ENCODE measurements around the gene NSD2. TPM values are rescaled to one million over a fixed set of nuclear protein-coding genes. Genes with fewer than 3 reads are reported as not detected.
"Not testable (repeated sequence)": the region's sequence is repeated elsewhere in the genome, so short reads cannot be mapped to it uniquely, and the experiment has no call there.

Gene NSD2
- total and polyA plus RNA-seq, 2 donors (not counting 1 experiment from before 2014, with no cell fraction given): 14.2 to 64.8 TPM

GRCh38 chr4:2015008-2015407, 143.8 kb downstream of the NSD2 start:
- no peak overlapping the region for H2AFZ ChIP-seq (ENCODE audit: insufficient read depth, low read depth, low read length, poor library complexity, severe bottlenecking)
- 90% methylated on average over 3 of the region's 4 CpGs for WGBS (ENCODE audit: insufficient coverage)
- peaks cover 0 to 7% (median 6%) of the 10 kb centered on the region in 4 experiments for H3K27me3 ChIP-seq (replicated peaks in 1 of 4; ENCODE audit: control extremely low read depth in 1 of 4, control insufficient read depth in 3 of 4, insufficient read depth in 4 of 4, low read length in 3 of 4)
- no peaks in the 10 kb centered on the region for H3K36me3 ChIP-seq (replicated peaks in 1 of 2; ENCODE audit: control extremely low read depth in 1 of 2, control insufficient read depth in 1 of 2, extremely low read depth in 1 of 2, insufficient read depth in 2 of 2, low read length in 1 of 2)
- no peak for ATAC-seq (ENCODE audit: low read depth)
- no peak overlapping the region for H3K4me2 ChIP-seq (replicated peaks; ENCODE audit: low read depth, low read length, poor library complexity, severe bottlenecking)
- ChIA-PET CTCF (no interaction called here), POLR2A (no interaction called here)
- no peak overlapping the region for H3K4me3 ChIP-seq (ENCODE audit: control extremely low read depth in 1 of 5, extremely low read depth in 1 of 5, insufficient read depth in 1 of 5, low read depth in 2 of 5, low read length in 4 of 5)
- H3K79me2 ChIP-seq (ENCODE audit: control insufficient read depth, insufficient read depth, low read length): no peaks in the 10 kb centered on the region
- H3K4me3 Mint-ChIP-seq: no peak overlapping the region
- H3K4me1 ChIP-seq (ENCODE audit: control insufficient read depth in 2 of 2, insufficient read depth in 2 of 2, low read length in 2 of 2): peaks cover 0 to 3% of the 10 kb centered on the region in 2 donors
- DNase-seq: no peak
- H3K9me3 ChIP-seq (ENCODE audit: control extremely low read depth in 1 of 3, control insufficient read depth in 2 of 3, insufficient read depth in 1 of 3, low read length in 2 of 3): peaks cover 0 to 4% (median 0%) of the 10 kb centered on the region in 3 donors
- peaks cover 20% of the 10 kb centered on the region for H3K27me3 Mint-ChIP-seq
- H3K4me1 Mint-ChIP-seq: peaks cover 5% of the 10 kb centered on the region
- no peak overlapping the region for H3K9ac ChIP-seq (ENCODE audit: low read length)
- H3K27ac ChIP-seq (ENCODE audit: low read length in 2 of 2): no peak overlapping the region
- H3K9me3 Mint-ChIP-seq (ENCODE audit: insufficient read depth): no peaks in the 10 kb centered on the region
- no peak for TF ChIP-seq EZH2 (IDR thresholded peaks at IDR 0.05; ENCODE audit: borderline replicate concordance, insufficient read depth, low read depth, low read length, poor library complexity, severe bottlenecking)
- TF ChIP-seq, protein P1, sequence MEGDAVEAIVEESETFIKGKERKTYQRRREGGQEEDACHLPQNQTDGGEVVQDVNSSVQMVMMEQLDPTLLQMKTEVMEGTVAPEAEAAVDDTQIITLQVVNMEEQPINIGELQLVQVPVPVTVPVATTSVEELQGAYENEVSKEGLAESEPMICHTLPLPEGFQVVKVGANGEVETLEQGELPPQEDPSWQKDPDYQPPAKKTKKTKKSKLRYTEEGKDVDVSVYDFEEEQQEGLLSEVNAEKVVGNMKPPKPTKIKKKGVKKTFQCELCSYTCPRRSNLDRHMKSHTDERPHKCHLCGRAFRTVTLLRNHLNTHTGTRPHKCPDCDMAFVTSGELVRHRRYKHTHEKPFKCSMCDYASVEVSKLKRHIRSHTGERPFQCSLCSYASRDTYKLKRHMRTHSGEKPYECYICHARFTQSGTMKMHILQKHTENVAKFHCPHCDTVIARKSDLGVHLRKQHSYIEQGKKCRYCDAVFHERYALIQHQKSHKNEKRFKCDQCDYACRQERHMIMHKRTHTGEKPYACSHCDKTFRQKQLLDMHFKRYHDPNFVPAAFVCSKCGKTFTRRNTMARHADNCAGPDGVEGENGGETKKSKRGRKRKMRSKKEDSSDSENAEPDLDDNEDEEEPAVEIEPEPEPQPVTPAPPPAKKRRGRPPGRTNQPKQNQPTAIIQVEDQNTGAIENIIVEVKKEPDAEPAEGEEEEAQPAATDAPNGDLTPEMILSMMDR (IDR thresholded peaks at IDR 0.05): no peak
- H4K20me1 ChIP-seq (ENCODE audit: control insufficient read depth, insufficient read depth, low read length, poor library complexity, severe bottlenecking): no peaks in the 10 kb centered on the region
- H3K27ac Mint-ChIP-seq: no peak overlapping the region
- intact Hi-C loops (cut with micrococcal nuclease): no loop called here

DNA sequence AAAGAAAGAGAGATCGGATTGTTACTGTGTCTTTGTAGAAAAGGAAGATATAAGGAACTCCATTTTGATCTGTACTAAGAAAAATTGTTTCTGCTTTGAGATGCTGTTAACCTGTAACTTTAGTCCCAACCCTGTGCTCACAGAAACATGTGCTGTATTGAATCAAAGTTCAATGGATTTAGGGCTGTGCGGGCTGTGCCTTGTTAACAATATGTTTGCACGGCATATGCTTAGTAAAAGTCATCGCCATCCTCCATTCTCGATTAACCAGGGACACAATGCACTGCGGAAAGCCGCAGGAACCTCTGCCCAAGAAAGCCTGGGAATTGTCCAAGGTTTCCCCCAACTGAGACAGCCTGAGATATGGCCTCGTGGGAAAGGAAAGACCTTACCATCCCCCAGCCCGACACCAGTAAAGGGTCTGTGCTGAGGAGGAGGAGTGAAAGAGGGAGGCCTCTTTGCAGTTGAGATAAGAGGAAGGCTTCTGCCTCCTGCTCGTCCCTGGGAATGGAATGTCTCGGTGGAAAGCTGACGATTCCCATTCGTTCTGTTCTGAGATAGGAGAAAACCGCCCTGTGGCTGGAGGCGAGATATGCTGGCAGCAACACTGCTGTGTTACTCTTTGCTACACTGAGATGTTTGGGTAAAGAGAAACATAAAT, 150.3 kb downstream of the NSD2 start:
- intact Hi-C loops (cut with micrococcal nuclease); H3K4me1 Mint-ChIP-seq; H3K27ac Mint-ChIP-seq; H2AFZ ChIP-seq (ENCODE audit: insufficient read depth, low read depth, low read length, poor library complexity, severe bottlenecking); H3K9ac ChIP-seq (ENCODE audit: low read length); H3K4me1 ChIP-seq (ENCODE audit: control insufficient read depth in 2 of 2, insufficient read depth in 2 of 2, low read length in 2 of 2); H3K27ac ChIP-seq (ENCODE audit: low read length in 2 of 2); H3K9me3 Mint-ChIP-seq (ENCODE audit: insufficient read depth); CTCF ChIA-PET; DNase-seq; H3K4me3 ChIP-seq (ENCODE audit: control extremely low read depth in 1 of 5, extremely low read depth in 1 of 5, insufficient read depth in 1 of 5, low read depth in 2 of 5, low read length in 4 of 5); H3K79me2 ChIP-seq (ENCODE audit: control insufficient read depth, insufficient read depth, low read length); ATAC-seq (ENCODE audit: low read depth); H3K4me3 Mint-ChIP-seq; H4K20me1 ChIP-seq (ENCODE audit: control insufficient read depth, insufficient read depth, low read length, poor library complexity, severe bottlenecking); H3K36me3 ChIP-seq (replicated peaks in 1 of 2; ENCODE audit: control extremely low read depth in 1 of 2, control insufficient read depth in 1 of 2, extremely low read depth in 1 of 2, insufficient read depth in 2 of 2, low read length in 1 of 2); H3K4me2 ChIP-seq (replicated peaks; ENCODE audit: low read depth, low read length, poor library complexity, severe bottlenecking); POLR2A ChIA-PET: not testable (repeated sequence)
- 23% methylated on average over 12 of the region's 15 CpGs for WGBS (ENCODE audit: insufficient coverage)
- Histone ChIP-seq H3K9me3 (ENCODE audit: control extremely low read depth in 1 of 3, control insufficient read depth in 2 of 3, insufficient read depth in 1 of 3, low read length in 2 of 3) (peaks cover 0 to 17% (median 5%) of the 10 kb centered on the region in 3 donors), H3K27me3 (replicated peaks in 1 of 4; ENCODE audit: control extremely low read depth in 1 of 4, control insufficient read depth in 3 of 4, insufficient read depth in 4 of 4, low read length in 3 of 4) (peaks cover 0 to 28% (median 14%) of the 10 kb centered on the region in 4 experiments)
- H3K27me3 Mint-ChIP-seq: peaks cover 55% of the 10 kb centered on the region
